Sigmoid colon (tissue), 7 donors: ENCODE results near the gene QKI. TPM values are rescaled to one million over a fixed set of nuclear protein-coding genes. Genes with fewer than 3 reads are reported as not detected.

ENCODE experiments used
- DNase-seq: peaks from one replicate; pipeline ENCODE4 v3.0.0-alpha.2; 2019
- H3K27ac ChIP-seq, 4 donors: fragments of 200-600 bp; sonication (generic); one replicate each; pipeline ENCODE4 v1.5.1; 2016 to 2019; ENCODE audit warnings: mild to moderate bottlenecking in 1 of 4
- H3K27me3 ChIP-seq, 3 donors: fragments of 200-600 bp; sonication (generic); one replicate each; pipeline ENCODE4 v1.5.1; 2019; ENCODE audit warnings: mild to moderate bottlenecking in 1 of 3
- H3K36me3 ChIP-seq, 4 donors: fragments of 200-600 bp; sonication (generic); one replicate each; pipeline ENCODE4 v1.5.1; 2016 to 2019
- H3K4me1 ChIP-seq, 4 donors: fragments of 200-600 bp; sonication (generic); one replicate each; pipeline ENCODE4 v1.5.1; 2017 to 2019
- H3K4me3 ChIP-seq, 4 donors: fragments of 200-600 bp; sonication (generic); one replicate each; pipeline ENCODE4 v1.5.1; 2017 to 2019; ENCODE audit warnings: mild to moderate bottlenecking in 2 of 4, moderate library complexity in 1 of 4
- H3K9me3 ChIP-seq, 4 donors: fragments of 200-600 bp in 3 of 4; sonication (generic) in 3 of 4; one replicate each; pipeline versions ENCODE4 v1.5.1 to v1.6.1; 2013 to 2019
- EP300 ChIP-seq, 4 donors: sonication (generic); formaldehyde crosslinking; IDR thresholded peaks; one replicate each; pipeline ENCODE4 v1.6.1; 2017; ENCODE audit warnings: antibody characterized with exemption in 4 of 4
- POLR2A ChIP-seq, 2 donors: fragments of 450-650 bp; IDR thresholded peaks; one replicate each; pipeline ENCODE4 v1.6.1; 2016; ENCODE audit warnings: antibody characterized with exemption in 2 of 2, mild to moderate bottlenecking in 2 of 2, moderate library complexity in 2 of 2
- POLR2AphosphoS5 ChIP-seq, 4 donors: sonication (generic); formaldehyde crosslinking; IDR thresholded peaks; one replicate each; pipeline ENCODE4 v1.6.1; 2017; ENCODE audit warnings: antibody characterized with exemption in 4 of 4
- WGBS, 2 donors: extraction: QIAGEN DNeasy Blood & Tissue Kit; methylation state at CpG; one replicate each; pipeline ENCODE4 v1.1.7; 2013; 5-methylcytosine and 5-hydroxymethylcytosine counted together
- intact Hi-C: fragments of 100-400 bp; cut with DNase I; formaldehyde crosslinking; loops from one replicate; pipeline ENCODE4 v1.15.1; 2023
- polyA plus RNA-seq, 3 donors: library from polyadenylated mRNA; stranded (reverse); fragments of 200-250 nt; gene quantifications; one replicate each; pipeline ENCODE4 v1.2.3, GENCODE V29; 2013
- total RNA-seq, 4 donors: library from RNA; depleted of rRNA; stranded (reverse); fragments of >200 nt; gene quantifications; one replicate each; pipeline ENCODE4 v1.1.0, GENCODE V29; 2016
- TF ChIP-seq, protein P1 (sequence below), 4 experiments: fragments of 450-650 bp in 3 of 4; fragments of 200-600 bp in 1 of 4; IDR thresholded peaks; one replicate each; pipeline ENCODE4 v1.5.1; 2016 to 2019; ENCODE audit warnings: antibody characterized with exemption in 4 of 4, mild to moderate bottlenecking in 3 of 4, moderate library complexity in 2 of 4
- donor health status: healthy with polysubstance abuse.
- donor health status: Bipolar disorder and iron deficiency.
- donor health status: healthy.

Gene QKI
- total RNA-seq (100 to 1,000 TPM; 139 to 146 (median 142) TPM), polyA plus RNA-seq (10 to 100 TPM in 2 of 3 donors, 1 to 10 TPM in 1; 9.2 to 19.2 (median 14.4) TPM)

DNA sequence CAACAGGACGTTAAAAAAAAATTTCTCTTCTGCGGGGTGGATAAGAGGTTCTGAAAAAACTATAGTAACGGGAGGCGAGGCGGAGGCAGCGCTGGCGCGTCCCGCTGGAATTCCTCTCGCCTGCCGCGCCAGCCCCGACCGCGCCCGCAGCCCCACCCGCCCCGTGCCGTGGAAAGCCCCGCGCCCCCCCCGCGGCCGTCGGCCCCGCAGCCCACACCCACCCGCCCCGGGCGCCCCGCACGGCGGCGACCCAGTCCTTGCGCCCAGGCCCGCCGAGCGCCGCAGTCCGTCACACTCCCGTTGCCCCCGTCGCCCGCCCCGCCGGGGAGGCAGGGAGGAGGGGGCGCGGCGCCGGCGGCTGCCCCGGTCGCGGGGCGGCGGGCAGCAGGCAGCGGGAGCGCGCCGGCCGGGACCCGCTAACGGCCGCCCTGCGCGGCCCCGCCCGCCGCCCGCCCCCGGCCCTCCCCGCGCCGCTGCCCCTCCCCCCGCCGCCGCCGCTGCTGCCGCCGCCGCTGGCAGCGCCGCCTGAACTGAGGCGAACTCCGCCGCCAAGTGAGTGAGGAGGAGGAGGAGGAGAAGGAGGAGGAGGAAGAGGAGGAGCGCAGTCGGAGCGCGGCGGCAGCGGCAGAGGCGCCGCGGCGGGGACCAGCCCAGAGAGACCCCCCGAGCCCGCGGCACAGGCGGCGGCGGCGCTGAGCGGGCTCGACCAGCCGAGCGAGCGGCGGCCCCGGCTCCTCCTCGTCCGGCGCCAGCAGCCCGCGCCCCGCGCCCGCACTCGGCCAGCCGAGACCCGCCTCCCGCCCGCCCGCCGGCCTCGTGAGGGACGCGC, at the start of gene QKI:
QKI (plus strand) TSS at position 602 of the 829 bp plus-strand sequence. CDS start 476 bp downstream, outside the sequence.
- DNase-seq: peak; percentile 95
- Histone ChIP-seq H3K4me1 (peaks cover 0 to 33% (median 21%) of the 10 kb centered on the region in 4 donors), H3K36me3 (no peaks in the 10 kb centered on the region), H3K4me3 (peak within 1 kb of the TSS; percentile 75 to 100 (median 96)), H3K27ac (peak within 1 kb of the TSS; percentile 92 to 100 (median 99)), H3K27me3 (no peaks in the 10 kb centered on the region), H3K9me3 (no peaks in the 10 kb centered on the region)
- WGBS, 2 donors: 1% methylated on average over 127 of the region's 127 CpGs
- intact Hi-C loops: loop anchor here (5.0 to 10.0 kb wide), 3 partner anchors 78 to 687 kb away; partner anchors contain the start of genes PACRG and PRKN
- TF ChIP-seq, protein P1, sequence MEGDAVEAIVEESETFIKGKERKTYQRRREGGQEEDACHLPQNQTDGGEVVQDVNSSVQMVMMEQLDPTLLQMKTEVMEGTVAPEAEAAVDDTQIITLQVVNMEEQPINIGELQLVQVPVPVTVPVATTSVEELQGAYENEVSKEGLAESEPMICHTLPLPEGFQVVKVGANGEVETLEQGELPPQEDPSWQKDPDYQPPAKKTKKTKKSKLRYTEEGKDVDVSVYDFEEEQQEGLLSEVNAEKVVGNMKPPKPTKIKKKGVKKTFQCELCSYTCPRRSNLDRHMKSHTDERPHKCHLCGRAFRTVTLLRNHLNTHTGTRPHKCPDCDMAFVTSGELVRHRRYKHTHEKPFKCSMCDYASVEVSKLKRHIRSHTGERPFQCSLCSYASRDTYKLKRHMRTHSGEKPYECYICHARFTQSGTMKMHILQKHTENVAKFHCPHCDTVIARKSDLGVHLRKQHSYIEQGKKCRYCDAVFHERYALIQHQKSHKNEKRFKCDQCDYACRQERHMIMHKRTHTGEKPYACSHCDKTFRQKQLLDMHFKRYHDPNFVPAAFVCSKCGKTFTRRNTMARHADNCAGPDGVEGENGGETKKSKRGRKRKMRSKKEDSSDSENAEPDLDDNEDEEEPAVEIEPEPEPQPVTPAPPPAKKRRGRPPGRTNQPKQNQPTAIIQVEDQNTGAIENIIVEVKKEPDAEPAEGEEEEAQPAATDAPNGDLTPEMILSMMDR (IDR thresholded peaks at IDR 0.05): no peak
- no peak for TF ChIP-seq POLR2A (IDR thresholded peaks at IDR 0.05)
- no peak for TF ChIP-seq EP300 (IDR thresholded peaks at IDR 0.05)
- TF ChIP-seq POLR2AphosphoS5 (IDR thresholded peaks at IDR 0.05): peak; percentile 85 to 95 (median 92)

DNA sequence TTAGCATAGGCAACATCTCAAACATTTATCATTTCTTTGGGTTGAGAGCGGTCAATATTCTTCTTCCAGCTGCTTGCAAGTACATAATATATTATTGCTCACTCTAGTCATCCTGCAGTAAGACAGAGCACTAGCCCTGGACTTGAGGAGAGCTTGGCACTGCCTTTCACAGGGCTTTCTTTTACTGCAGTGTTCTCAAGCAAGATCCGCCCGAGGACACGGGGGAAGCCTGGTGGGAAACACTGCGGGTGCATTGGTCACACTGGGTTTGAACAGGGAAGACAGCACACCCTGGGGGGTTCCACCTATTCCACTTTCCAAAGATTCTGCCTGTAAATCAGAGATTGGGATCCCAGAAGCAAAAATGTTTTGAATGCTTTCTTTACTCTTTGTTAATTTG, 48.2 kb upstream of the QKI start:
- Histone ChIP-seq H3K4me3 (no peak overlapping the region), H3K4me1 (no peaks in the 10 kb centered on the region), H3K9me3 (no peaks in the 10 kb centered on the region), H3K27ac (no peak overlapping the region), H3K27me3 (no peaks in the 10 kb centered on the region), H3K36me3 (no peaks in the 10 kb centered on the region)
- no peak for DNase-seq
- WGBS, 2 donors: 93% methylated on average over 5 of the region's 5 CpGs
- TF ChIP-seq EP300 (IDR thresholded peaks at IDR 0.05): no peak
- no peak for TF ChIP-seq POLR2A (IDR thresholded peaks at IDR 0.05)
- no peak for TF ChIP-seq POLR2AphosphoS5 (IDR thresholded peaks at IDR 0.05)
- TF ChIP-seq, protein P1 (IDR thresholded peaks at IDR 0.05): no peak
- intact Hi-C loops: no loop called here

DNA sequence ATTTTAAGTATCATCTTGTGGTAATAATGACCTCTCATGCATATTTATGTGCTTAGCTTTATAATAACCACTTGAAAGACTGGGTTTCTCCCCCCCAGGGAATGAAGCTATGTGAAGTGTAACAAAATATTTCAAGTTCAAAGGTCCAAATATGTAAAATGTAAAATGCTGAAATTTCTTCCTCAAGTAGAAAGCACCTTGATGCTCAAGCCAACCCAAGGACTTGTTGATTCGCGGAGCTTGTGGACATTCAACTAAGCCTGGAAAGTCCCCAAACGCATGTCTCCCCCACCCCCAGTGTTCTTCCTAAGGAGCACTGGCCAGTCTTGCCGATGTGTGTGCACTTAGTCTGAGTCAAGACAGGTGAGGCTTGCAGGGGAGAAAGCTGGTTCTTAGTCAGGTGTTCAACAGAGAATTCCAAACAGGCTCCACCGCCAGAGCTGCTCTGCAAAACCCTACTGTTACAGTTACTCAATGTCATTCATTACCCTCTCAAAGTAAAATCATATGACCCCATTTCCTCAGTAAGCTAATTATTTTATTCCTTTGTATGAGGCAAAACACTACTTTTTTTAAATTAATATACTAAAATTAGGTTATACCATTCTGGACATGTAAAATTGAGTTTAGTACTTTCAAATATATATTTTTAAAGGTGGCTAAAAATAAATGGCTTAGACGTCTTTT, 46.9 kb upstream of the QKI start:
- no peak for TF ChIP-seq POLR2AphosphoS5 (IDR thresholded peaks at IDR 0.05)
- TF ChIP-seq, protein P1 (IDR thresholded peaks at IDR 0.05): no peak
- TF ChIP-seq EP300 (IDR thresholded peaks at IDR 0.05): no peak
- TF ChIP-seq POLR2A (IDR thresholded peaks at IDR 0.05): no peak
- Histone ChIP-seq H3K4me1 (no peaks in the 10 kb centered on the region), H3K27ac (no peak overlapping the region), H3K36me3 (no peaks in the 10 kb centered on the region), H3K27me3 (peaks cover 0 to 2% (median 0%) of the 10 kb centered on the region in 3 donors), H3K4me3 (no peak overlapping the region), H3K9me3 (no peaks in the 10 kb centered on the region)
- 76 to 80% methylated on average over 6 of the region's 6 CpGs for WGBS, 2 donors
- no peak for DNase-seq
- intact Hi-C loops: no loop called here

GRCh38 chr6:163369141-163369540, 45.4 kb upstream of the QKI start:
- Histone ChIP-seq H3K27me3 (peaks cover 0 to 2% (median 0%) of the 10 kb centered on the region in 3 donors), H3K27ac (no peak overlapping the region), H3K4me1 (no peaks in the 10 kb centered on the region), H3K4me3 (no peak overlapping the region), H3K36me3 (no peaks in the 10 kb centered on the region), H3K9me3 (no peaks in the 10 kb centered on the region)
- intact Hi-C loops: no loop called here
- no peak for DNase-seq
- WGBS, 2 donors: 75 to 87% methylated on average over 1 of the region's 1 CpG
- TF ChIP-seq POLR2A (IDR thresholded peaks at IDR 0.05): no peak
- no peak for TF ChIP-seq EP300 (IDR thresholded peaks at IDR 0.05)
- no peak for TF ChIP-seq POLR2AphosphoS5 (IDR thresholded peaks at IDR 0.05)
- TF ChIP-seq, protein P1 (IDR thresholded peaks at IDR 0.05): no peak
